ENCODE data around the gene HDAC4.

The HDAC4 gene

GRCh38 chr2:239084007-239084406, 316.8 kb downstream of the HDAC4 start:
- peaks cover 0 to 5% of the 10 kb centered on the region in 2 experiments; a peak in 1 of 3 replicates for H3K36me3 ChIP-seq (ENCODE audit: control insufficient read depth in 2 of 2, insufficient read depth in 1 of 2, low read length in 2 of 2)
- no peak overlapping the region for H3K27ac ChIP-seq (ENCODE audit: extremely low read depth, low read depth, low read length)
- H3K4me3 ChIP-seq (ENCODE audit: low read depth, low read length) = no peak overlapping the region
- CTCF ChIA-PET = no interaction called here
- H3K4me1 ChIP-seq (ENCODE audit: control insufficient read depth, insufficient read depth, low read length) = no peaks in the 10 kb centered on the region
- TF ChIP-seq ZNF692 (tag by site-specific recombination; IDR thresholded peaks at IDR 0.05) (no peak), ZNF19 (tag by site-specific recombination; IDR thresholded peaks at IDR 0.05; ENCODE audit: low read depth) (no peak)
- H3K9me3 ChIP-seq (ENCODE audit: control insufficient read depth, insufficient read depth, low read depth, low read length) = no peaks in the 10 kb centered on the region
- POLR2A ChIA-PET = no interaction called here

GRCh38 chr2:239082425-239082824, 318.4 kb downstream of the HDAC4 start:
- ChIA-PET CTCF (interaction anchor here (0.6 kb wide), 1 partner anchor 782 kb away, joined by 3 read pairs; no protein-coding TSS in a partner anchor), POLR2A (no interaction called here)
- peaks cover 0 to 8% of the 10 kb centered on the region in 2 experiments; a peak in 1 of 3 replicates for H3K36me3 ChIP-seq (ENCODE audit: control insufficient read depth in 2 of 2, insufficient read depth in 1 of 2, low read length in 2 of 2)

More at GRCh38 chr2:239082425-239082824, 318.4 kb downstream of the HDAC4 start:
- H3K9me3 ChIP-seq (ENCODE audit: control insufficient read depth, insufficient read depth, low read depth, low read length) = no peaks in the 10 kb centered on the region
- TF ChIP-seq KLF17 (tag by site-specific recombination; IDR thresholded peaks at IDR 0.05) = no peak
- no peak for TF ChIP-seq ZNF398 (tag by site-specific recombination; IDR thresholded peaks at IDR 0.05)
- no peak for TF ChIP-seq AEBP2 (tag by site-specific recombination; IDR thresholded peaks at IDR 0.05; ENCODE audit: borderline replicate concordance)
- TF ChIP-seq ZNF639 (tag by site-specific recombination; IDR thresholded peaks at IDR 0.05) = no peak
- no peak for TF ChIP-seq ZNF660 (tag by site-specific recombination; IDR thresholded peaks at IDR 0.05)
- no peak for TF ChIP-seq ZFHX2 (tag by site-specific recombination; conservative IDR thresholded peaks at IDR 0.05)
- no peak for TF ChIP-seq ZNF548 (tag by site-specific recombination; IDR thresholded peaks at IDR 0.05)
- no peak for TF ChIP-seq ZNF626 (tag by site-specific recombination; IDR thresholded peaks at IDR 0.05)
- TF ChIP-seq ZNF830 (tag by site-specific recombination; IDR thresholded peaks at IDR 0.05; ENCODE audit: low read depth) = no peak
- no peak for TF ChIP-seq ZNF707 (tag by site-specific recombination; IDR thresholded peaks at IDR 0.05)
- H3K27ac ChIP-seq (ENCODE audit: extremely low read depth, low read depth, low read length) = no peak overlapping the region
- H3K4me1 ChIP-seq (ENCODE audit: control insufficient read depth, insufficient read depth, low read length) = no peaks in the 10 kb centered on the region
- no peak overlapping the region for H3K4me3 ChIP-seq (ENCODE audit: low read depth, low read length)
